ENCODE measurements around the gene OR10K1.

DNA sequence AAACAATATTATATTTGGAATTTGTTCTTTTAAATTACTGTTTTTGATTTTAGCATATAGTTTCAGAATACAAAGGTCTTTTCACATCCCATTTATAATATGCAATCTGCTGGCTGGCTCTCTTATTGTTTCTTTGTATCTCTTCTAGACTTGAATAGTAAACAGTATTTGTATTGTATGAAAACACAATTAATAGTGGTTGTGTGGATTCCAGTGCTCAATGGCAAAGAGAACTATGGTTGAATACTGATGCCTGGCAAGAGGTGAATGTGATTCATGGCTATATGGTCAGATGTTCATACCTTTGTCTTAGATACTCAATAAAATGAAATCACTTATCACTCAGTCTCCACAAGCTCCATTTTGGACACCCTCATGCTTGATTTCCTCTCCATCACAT is 55.3 kb downstream of the OR10K1 start:
- TF ChIP-seq, protein P1, sequence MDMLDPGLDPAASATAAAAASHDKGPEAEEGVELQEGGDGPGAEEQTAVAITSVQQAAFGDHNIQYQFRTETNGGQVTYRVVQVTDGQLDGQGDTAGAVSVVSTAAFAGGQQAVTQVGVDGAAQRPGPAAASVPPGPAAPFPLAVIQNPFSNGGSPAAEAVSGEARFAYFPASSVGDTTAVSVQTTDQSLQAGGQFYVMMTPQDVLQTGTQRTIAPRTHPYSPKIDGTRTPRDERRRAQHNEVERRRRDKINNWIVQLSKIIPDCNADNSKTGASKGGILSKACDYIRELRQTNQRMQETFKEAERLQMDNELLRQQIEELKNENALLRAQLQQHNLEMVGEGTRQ (CRISPR knock-in tag; IDR thresholded peaks at IDR 0.05): no peak
- TF ChIP-seq ZNF317 (CRISPR knock-in tag; IDR thresholded peaks at IDR 0.05; ENCODE audit: borderline replicate concordance, low read depth): no peak
- TF ChIP-seq, protein P2, sequence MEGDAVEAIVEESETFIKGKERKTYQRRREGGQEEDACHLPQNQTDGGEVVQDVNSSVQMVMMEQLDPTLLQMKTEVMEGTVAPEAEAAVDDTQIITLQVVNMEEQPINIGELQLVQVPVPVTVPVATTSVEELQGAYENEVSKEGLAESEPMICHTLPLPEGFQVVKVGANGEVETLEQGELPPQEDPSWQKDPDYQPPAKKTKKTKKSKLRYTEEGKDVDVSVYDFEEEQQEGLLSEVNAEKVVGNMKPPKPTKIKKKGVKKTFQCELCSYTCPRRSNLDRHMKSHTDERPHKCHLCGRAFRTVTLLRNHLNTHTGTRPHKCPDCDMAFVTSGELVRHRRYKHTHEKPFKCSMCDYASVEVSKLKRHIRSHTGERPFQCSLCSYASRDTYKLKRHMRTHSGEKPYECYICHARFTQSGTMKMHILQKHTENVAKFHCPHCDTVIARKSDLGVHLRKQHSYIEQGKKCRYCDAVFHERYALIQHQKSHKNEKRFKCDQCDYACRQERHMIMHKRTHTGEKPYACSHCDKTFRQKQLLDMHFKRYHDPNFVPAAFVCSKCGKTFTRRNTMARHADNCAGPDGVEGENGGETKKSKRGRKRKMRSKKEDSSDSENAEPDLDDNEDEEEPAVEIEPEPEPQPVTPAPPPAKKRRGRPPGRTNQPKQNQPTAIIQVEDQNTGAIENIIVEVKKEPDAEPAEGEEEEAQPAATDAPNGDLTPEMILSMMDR (IDR thresholded peaks at IDR 0.05): no peak
- TF ChIP-seq ZNF232 (CRISPR knock-in tag; IDR thresholded peaks at IDR 0.05): no peak
